HG02798 (cell line): ENCODE measurements around the gene TNIP2.

Source experiments
- ATAC-seq: cut with Tn5 transposase; IDR thresholded peaks from one replicate; pipeline ENCODE4 v1.9.1; 2021; ENCODE audit warnings: mild to moderate bottlenecking; ENCODE audit not compliant: unreplicated experiment, poor library complexity

The TNIP2 gene

DNA sequence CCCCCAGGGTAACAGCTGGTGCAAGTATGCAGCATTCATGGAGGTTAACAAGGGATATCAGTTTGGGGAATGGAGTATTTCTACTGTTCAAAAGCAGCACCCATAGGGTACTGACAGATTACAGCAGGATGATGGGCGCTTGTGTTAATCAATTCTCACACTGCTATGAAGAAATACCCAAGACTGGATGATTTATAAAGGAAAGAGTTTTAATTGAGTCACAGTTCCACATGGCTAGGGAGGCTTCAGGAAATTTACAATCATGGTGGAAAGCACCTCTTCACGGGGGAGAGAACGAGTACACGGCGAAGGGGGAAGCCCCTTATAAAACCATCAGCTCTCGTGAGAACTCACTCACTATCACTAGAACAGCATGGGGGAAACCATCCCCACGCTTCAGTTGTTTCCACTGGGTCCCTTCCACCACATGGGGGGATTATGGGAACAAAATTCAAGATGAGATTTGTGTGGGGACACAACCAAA lies 64.1 kb downstream of the TNIP2 start:
- no peak for ATAC-seq
